NK-92 (cell line): ENCODE results near the gene BCAP29.
"Not testable (repeated sequence)": the region's sequence is repeated elsewhere in the genome, so short reads cannot be mapped to it uniquely, and the experiment has no call there.

ENCODE experiments used
- DNase-seq: peaks from one replicate; lab custom pipeline; 2025; ENCODE audit not compliant: unreplicated experiment; lab: John Stamatoyannopoulos, UW

Gene BCAP29

DNA sequence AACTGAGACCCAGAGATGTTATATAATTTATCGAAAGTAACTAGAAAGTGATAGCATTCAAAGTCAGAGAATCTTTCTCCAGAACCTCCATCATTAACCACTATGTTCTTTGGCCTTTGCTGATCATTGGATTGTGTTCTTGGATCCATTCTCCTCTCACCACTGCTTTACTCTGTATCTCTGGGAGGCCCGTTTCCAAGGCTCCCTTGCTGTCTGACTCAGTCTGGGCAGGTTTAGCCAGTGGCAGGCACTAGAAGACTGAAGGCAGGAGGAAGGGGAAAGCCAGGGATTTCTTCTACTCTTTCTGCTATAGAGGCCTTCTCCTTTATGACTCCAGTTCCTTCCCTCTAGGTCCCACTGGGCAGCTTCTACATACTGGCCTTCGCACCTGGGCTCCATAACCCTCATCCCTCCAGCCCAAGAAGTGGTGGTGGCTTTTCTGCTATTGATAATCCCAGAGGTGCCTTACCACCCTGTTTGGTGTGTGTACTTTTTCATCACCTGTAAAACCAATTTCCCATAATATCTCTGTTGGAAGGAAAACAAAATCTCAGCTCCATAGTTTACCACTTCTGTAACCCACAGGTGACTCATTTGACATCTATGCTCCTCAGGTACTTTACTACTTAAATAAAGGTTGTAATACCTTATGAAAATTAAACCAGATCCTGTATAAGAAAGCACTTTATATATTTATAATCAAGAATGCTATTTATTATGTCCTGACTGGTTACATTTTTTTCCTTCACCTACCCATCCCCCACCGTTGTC lies 36.0 kb downstream of the BCAP29 start:
- no peak for DNase-seq

DNA sequence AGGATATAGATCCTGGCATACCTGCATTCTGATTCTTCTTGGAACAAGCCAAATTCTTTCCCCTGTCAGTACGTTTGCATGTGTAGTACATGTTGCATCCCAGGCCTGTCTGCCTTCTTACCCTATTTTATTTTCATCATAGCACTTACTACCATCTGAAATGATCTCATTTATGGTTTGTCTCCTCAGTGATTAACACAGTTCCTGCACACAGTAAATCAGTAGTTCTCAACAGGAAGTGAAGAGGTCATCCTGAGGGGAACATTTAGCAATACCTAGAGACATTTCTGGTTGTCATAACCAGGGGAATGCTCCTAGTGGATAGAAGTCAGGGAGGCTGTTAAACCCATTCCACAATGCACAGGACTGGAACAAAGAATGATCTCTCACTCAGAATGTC lies 42.4 kb downstream of the BCAP29 start:
- no peak for DNase-seq

DNA sequence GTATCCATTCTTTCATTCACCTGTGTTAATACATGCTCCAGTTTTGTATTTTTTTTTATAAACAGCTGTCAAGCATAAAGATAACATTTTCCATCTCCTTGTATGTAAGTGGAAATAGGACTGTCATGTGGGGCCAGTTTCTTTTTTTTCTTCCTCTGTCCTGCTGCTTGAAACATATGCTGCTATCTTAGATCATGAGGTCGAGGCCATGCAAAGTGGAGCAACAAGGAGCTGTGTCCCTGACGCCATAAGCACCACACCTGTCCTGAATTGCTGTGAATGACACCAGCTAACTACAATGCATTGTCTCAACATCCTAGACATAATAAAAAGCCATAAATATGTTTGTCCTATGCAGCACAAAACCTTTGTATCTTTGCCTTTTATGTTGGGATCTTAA lies 42.8 kb downstream of the BCAP29 start:
- DNase-seq = no peak

DNA sequence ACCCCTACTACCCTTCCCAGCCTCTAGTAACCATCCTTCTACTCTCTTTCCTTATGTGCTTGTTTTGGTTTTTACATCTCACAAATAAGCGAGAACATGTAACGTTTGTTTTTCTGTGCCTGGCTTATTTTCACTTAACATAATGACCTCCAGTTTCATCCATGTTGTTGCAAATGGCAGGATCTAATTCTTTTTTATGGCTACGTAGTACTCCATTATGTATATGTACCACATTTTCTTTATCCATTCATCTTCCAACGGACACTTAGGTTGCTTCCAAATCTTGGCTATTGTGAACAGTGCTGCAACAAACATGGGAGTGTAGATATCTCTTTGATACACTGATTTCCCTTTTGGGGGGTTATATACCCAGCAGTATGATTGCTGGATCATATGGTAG lies 47.0 kb downstream of the BCAP29 start:
- DNase-seq = no peak

DNA sequence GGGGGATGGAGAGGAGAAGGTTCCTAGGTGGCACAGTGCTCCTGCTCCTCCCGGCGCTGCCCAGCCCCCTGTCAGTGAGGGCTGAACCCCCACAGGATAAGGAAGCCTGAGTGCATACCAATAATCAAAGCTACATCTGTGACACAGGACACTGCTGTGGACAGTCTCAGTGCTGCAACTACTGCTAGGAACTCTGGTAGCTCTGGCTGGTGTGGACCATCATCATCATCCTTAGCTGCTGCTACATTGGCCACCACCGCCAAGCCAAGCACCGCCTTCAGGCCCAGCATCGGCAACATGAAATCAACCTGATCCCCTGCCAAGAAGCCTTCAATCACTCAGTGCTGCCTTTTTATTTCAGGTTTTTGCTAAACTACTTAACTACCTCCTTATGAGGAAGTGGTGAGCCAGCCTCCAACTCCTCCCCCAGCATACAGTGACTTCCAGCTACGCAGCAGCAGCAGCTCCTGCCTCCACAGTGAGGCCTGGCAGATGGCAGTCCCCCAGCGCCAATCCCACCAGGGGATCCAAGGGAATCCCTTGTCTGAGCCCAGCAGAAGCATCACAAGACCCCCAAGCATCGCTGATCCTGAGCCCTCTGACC lies 48.5 kb downstream of the BCAP29 start:
- no peak for DNase-seq

DNA sequence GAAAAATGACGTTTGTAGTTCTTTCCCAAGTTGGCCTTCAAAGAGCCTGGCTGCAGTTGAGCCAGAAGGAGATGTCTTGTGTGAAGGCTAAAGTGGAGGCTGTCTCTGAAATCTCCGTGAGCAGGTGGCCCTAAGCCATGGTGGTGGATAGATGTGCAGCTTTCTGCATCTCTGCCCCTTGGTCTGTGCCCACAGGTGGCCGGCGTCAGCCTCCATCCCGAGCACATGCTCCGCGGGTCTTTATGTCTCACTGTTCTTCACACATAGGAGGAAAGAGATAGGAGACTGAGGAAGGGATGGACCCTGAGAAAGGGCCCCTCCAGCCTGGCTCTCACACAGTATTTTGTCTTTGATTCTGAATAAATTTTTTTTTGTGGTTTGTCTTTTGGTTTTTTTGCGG lies 50.3 kb downstream of the BCAP29 start:
- DNase-seq = no peak

DNA sequence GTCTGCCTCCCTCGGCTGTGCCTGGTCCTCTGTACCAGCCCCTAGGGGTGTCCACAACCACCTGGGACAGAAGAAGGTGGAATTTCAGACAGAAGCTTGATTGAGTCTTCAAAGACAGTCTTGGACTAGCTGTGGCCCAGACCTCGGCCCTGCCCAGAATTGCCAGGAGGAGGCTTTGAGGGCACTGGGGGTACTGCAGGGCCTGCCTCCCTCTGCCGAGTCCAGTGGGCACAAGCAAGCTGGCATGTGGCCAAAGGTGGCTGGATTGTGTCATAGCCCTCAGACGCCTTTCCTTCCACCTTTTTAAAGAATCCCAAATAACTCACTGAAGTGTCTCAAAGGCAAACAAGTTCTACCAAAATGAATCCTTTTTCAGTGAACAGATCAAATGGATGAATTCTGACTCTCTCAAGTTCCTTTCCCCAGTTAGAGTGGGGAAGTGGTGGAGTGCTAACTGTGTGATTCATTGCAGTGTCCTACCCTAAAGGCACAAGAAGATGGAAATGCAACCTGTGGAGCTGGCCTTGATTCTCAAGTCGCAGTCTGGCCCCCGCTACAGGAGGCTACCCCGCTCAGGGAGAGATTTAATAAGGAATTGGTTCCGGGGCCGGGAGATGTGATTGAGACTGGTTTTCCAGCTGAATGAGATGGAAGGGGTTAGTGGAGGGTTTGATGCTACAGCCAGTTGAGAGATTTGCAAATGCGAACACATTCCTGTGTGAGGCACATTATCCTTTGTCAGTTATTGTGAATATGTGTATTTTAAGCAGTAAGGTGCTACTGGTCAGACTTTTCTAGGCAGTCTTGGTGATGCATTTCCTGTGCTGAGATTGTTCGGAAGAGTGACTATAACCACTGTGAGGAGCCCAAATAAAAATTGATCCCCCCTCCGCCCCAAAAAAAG lies 51.8 kb downstream of the BCAP29 start:
- DNase-seq = no peak

DNA sequence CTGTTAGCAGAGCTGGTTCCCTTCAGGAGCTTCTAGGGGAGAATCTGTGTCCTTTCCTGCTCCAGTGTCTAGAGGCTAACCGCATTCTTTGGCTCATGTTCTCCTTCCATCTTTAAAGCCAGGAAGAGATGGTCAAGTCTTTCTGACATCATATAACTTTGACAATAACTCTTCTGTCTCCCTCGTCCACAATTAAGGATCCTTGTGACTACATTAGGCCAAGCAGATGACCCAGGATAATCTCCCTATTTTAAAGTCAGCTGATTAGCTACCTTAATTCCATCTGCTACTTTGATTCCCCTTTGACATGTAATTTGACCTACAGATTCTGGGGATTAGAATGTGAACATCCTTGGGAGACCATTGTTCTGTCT lies 52.4 kb downstream of the BCAP29 start:
- no peak for DNase-seq

DNA sequence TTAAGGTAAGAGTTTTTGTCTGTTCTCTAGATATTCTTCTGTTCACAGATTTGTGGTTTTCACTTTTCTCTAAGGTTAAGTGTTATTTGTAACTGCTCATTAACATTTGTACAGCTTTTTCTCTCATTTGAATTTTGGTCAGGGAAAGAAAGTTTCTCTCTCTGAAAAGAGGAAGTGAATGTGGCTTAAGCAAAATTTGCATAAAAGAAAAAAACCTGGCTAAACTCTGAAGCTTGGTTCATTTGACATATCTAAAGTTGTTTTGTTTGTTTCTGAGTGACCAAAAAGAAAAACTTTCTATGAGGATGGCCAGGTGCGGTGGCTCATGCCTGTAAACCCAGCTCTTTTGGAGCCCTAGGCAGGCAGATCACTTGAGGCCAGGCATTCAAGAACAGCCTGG lies 58.5 kb downstream of the BCAP29 start:
- no peak for DNase-seq

DNA sequence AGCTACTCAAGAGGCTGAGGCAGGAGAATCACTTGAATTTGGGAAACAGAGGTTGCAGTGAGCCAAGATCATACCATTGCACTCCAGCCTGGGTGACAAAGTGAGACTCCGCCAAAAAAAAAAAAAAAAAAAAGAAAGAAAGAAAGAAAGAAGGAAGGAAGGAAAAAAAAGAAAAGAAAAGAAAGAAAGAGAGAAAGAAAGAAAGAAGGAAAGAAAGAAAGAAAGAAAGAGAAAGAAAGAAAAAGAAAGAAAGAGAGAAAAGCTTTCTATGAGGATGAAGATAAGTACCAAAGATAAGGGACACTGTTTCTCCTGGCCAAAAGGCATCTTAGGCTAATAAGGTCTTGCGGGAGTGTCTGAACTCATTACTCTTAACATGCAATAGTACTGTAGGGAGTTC lies 59.0 kb downstream of the BCAP29 start:
- not testable (repeated sequence) for DNase-seq

DNA sequence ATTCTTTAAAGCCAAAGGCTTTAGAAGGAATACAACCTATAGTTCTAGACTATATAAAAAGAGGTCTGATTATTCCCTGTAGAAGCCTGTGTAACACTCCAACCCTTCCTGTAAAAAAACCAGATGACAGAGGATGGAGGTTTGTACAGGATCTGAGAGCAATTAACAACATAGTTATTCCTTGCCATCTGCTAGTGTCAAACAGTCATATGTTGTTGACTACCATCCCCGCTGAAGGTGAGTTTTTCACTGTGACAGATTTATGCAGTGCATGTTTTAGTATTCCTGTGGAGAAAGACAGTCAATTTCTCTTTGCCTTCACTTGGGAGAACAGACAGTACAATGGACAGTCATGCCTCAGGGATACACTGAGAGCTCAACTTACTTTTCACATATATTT lies 61.6 kb downstream of the BCAP29 start:
- no peak for DNase-seq

DNA sequence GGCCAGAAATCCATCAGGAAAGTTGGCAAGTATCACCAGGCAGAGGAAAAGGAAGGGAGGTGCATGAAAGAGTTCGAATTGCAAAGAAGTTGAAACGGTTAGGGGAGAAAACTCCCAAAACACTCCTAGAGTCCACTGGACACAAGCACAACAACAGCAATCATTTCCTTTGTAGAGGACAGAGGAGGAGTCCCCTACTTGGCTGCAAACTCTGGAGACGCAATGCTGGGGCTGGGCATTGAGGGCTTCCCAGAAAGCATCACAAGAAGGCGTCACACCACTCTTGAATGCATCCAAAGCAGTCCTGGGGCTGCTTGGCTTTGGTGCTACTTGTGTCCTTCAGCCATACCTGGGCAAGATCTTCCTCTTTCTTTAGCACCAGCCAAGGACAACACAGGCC lies 62.5 kb downstream of the BCAP29 start:
- DNase-seq = no peak

DNA sequence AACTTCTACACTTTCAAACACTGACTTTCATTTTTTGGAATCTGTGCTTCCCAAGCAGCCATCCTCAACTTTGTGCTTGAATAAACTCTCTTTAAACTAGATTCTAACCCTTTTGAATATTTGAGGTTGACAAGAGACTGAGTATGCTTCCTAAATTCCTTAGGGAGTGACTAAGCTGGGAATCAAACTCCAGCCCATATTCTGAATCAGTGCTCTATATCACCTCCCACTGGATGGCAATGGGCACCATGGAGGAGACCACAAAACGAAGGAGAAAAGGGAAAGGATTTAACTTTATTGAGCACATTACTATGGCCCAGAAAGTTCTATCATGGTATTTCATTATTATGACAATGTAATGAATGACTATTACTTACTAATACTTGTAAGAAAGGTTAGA lies 63.4 kb downstream of the BCAP29 start:
- no peak for DNase-seq

DNA sequence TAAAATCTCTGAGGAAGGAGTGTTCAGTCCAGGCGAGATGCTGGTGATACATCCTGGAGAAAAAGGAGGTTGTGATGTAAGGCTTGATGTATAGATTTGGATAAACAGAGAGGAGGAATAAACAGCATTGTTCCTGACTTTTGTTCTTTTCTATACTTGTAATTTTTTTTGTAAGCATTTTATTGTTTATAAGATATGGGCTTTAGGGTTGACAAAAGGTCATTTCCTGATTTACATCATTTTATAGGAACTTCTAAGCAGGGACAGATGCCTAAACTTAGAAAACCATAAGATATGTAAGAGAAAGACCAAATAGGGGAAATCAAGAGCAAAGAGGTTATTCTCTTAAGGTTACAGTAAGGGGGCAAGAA lies 63.9 kb downstream of the BCAP29 start:
- no peak for DNase-seq

DNA sequence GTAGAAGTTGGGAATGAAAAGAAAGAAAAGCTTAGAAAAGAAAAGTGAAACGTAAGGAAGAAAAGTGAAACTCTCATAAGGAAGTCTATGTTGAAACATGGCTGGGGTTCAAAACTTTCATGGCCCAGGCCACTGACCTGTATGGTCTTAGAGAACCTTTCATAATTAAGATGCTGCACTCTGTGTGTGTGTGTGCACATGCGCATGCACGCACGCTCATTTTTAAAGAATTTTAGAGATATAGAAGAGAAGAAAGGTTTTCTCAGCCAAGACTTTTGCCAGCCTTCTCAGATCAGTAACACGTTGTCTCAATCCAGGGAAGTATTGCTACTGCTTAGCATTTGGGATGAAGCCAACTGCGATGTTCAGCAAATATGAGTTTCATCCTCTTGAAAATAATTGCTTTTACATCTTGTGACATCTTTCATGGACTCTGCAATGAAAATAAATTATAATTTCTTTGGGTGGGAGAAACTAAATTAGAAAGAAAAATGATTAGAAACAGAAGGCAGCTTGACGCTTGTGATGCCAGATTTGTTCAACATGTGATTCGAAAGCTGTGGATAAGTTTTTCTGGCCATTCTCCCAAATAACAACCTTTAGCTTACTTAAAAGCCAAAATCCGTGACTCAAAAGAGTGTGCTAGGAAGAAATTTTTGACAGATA lies 64.4 kb downstream of the BCAP29 start:
- no peak for DNase-seq

DNA sequence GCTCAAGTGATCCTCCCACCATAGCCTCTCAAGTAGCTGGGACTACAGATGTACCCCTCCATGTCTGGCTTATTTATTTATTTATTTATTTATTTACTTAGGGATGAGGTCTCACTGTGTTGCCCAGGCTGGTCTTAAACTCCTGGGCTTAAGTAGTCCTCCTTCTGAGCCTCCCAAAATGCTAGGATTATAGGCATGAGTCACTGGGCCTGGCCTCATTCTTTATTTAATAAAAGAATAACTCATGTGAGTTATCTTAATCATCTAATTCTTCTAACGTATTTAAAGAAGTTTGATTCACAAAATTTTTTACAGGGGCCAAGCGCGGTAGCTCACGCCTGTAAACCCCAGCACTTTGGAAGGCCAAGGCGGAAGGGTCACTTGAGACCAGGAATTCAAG lies 72.6 kb downstream of the BCAP29 start:
- DNase-seq = no peak

DNA sequence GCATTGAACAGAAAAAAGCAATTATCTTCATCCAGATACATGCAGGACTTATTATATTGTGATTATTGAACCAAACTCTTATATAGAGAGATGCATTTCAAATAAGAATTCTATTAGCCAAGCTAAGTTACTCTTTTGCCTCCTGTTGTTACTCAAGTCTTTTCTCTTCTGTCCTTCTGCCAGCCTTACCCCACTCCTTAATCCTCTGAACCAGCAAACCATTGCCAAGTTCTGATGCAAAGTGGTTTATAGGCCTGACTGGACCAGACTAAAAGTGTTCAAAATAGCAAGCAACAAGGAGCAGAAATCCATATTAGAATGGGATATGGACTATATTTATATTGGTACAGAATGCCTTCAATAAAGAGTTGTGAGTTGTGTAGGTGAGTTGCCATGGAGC lies 78.4 kb downstream of the BCAP29 start:
- DNase-seq = no peak

DNA sequence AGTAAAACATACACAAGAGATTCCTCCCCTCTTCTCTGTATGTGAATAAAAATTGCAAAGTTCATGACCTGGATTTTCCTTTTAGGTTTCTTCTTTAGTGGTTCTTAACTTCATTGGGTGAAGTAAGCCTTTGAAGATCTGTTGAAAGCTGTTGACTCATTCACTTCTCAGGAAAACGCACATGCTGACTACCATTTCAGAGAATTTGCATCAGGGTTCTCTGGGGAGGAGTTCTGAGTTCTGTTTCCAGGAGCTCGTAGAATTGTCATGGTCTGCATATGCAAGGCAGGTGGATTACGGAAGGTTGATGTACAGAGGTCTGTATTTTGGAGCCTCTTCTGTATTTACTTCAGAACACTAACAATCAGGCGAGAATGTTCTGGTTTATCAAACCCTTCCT lies 79.6 kb downstream of the BCAP29 start:
- DNase-seq = no peak

DNA sequence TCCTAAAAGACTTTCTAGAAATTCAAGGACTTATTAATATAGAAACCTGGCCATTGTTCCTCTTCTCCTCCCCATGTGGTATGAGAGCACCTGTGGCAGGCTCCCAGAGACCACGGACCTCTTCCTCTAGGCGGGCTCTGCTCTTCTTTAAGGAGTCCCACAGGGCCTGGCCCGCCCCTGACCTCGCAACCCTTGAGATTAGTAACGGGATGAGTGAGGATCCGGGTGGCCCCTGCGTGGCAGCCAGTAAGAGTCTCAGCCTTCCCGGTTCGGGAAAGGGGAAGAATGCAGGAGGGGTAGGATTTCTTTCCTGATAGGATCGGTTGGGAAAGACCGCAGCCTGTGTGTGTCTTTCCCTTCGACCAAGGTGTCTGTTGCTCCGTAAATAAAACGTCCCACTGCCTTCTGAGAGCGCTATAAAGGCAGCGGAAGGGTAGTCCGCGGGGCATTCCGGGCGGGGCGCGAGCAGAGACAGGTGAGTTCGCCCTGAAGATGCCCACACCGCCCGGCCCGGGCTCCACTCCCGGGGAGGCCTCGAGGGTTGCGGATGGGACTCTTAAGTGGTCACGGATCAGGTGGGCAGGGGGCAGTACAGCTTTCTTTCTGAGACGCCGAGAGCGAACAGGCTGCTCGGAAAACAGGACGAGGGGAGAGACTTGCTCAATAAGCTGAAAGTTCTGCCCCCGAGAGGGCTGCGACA lies 80.5 kb downstream of the BCAP29 start, which contains the start of gene SLC26A4:
Gene SLC26A4 (plus strand): TSS at position 448 of the 700 bp plus-strand sequence. CDS start 814 bp downstream, outside the sequence.
- no peak for DNase-seq

DNA sequence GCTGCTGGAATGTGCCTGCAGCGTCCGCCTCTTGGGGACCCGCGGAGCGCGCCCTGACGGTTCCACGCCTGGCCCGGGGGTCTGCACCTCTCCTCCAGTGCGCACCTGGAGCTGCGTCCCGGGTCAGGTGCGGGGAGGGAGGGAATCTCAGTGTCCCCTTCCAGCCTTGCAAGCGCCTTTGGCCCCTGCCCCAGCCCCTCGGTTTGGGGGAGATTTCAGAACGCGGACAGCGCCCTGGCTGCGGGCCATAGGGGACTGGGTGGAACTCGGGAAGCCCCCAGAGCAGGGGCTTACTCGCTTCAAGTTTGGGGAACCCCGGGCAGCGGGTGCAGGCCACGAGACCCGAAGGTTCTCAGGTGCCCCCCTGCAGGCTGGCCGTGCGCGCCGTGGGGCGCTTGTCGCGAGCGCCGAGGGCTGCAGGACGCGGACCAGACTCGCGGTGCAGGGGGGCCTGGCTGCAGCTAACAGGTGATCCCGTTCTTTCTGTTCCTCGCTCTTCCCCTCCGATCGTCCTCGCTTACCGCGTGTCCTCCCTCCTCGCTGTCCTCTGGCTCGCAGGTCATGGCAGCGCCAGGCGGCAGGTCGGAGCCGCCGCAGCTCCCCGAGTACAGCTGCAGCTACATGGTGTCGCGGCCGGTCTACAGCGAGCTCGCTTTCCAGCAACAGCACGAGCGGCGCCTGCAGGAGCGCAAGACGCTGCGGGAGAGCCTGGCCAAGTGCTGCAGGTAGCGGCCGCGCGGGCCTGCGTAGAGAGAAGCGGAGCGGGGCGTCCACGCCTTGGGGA lies 81.2 kb downstream of the BCAP29 start:
- no peak for DNase-seq
